ENCODE results near the gene ANO3. TPM values are rescaled to one million over a fixed set of nuclear protein-coding genes. Genes with fewer than 3 reads are reported as not detected.

Gene ANO3
- total RNA-seq, 1 donor from 2014 or later = 0.29 TPM

GRCh38 chr11:26557666-26558065 lies 225.7 kb downstream of the ANO3 start:
- H3K27me3 Mint-ChIP-seq = no peaks in the 10 kb centered on the region
- H3K4me1 Mint-ChIP-seq (ENCODE audit: unreplicated experiment) = peaks cover 4% of the 10 kb centered on the region
- no peak for DNase-seq (ENCODE audit: extremely low spot score, unreplicated experiment)
- no peak for TF ChIP-seq CTCF (conservative IDR thresholded peaks at IDR 0.05)
- peak overlapping the region; percentile 27 for H3K27ac Mint-ChIP-seq
- no peaks in the 10 kb centered on the region for H3K36me3 Mint-ChIP-seq
- no peak overlapping the region for H3K4me3 Mint-ChIP-seq
- H3K9me3 Mint-ChIP-seq = no peaks in the 10 kb centered on the region

- Mint-ChIP-seq H3K4me1 (ENCODE audit: unreplicated experiment) (peaks cover 4% of the 10 kb centered on the region), H3K27me3 (no peaks in the 10 kb centered on the region), H3K36me3 (no peaks in the 10 kb centered on the region), H3K27ac (no peak overlapping the region), H3K4me3 (no peak overlapping the region), H3K9me3 (no peaks in the 10 kb centered on the region)
- TF ChIP-seq CTCF (conservative IDR thresholded peaks at IDR 0.05) = no peak
- DNase-seq (ENCODE audit: extremely low spot score, unreplicated experiment) = no peak
Measured at GRCh38 chr11:26558190-26558589, 226.3 kb downstream of the ANO3 start.

DNA sequence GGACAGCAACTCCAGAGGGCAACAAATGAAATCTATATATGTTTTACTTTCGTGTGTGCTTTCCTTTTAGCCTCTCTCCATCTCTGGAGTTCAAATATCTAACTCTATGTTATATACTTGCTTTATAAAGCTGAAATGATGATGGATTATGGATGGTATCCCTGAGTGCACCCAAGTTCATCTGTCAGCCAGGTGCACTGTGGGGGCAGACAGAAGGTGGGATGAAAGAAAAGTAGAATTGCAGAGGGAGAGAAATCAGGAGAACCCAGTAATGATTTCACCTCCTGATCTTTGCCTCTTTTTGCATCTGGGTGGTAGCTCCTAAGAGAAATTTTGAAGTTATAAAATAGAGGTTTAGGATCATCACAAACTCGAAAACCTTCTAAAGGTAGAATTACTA lies 237.7 kb downstream of the ANO3 start:
- Mint-ChIP-seq H3K36me3 (no peaks in the 10 kb centered on the region), H3K4me1 (ENCODE audit: unreplicated experiment) (peaks cover 18% of the 10 kb centered on the region)
- DNase-seq (ENCODE audit: extremely low spot score, unreplicated experiment) = no peak

GRCh38 chr11:26571861-26572654 lies 240.1 kb downstream of the ANO3 start, which contains the start of gene MUC15:
Gene MUC15 (minus strand): TSS chr11:26572263. CDS start chr11:26567094, 5,169 bp downstream.
- H3K27me3 Mint-ChIP-seq = no peaks in the 10 kb centered on the region
- no peaks in the 10 kb centered on the region for H3K36me3 Mint-ChIP-seq
- no peak for DNase-seq (ENCODE audit: extremely low spot score, unreplicated experiment)
- no peak for TF ChIP-seq CTCF (conservative IDR thresholded peaks at IDR 0.05)
- H3K4me3 Mint-ChIP-seq = peak within 1 kb of the TSS; percentile 77
- H3K9me3 Mint-ChIP-seq = no peaks in the 10 kb centered on the region
- peaks cover 18% of the 10 kb centered on the region for H3K4me1 Mint-ChIP-seq (ENCODE audit: unreplicated experiment)
- H3K27ac Mint-ChIP-seq = peak within 1 kb of the TSS; percentile 98

More for the DNA sequence above, 237.7 kb downstream of the ANO3 start:
- Mint-ChIP-seq H3K27ac (peak overlapping the region; percentile 30), H3K27me3 (no peaks in the 10 kb centered on the region), H3K4me3 (peak overlapping the region; percentile 44), H3K9me3 (no peaks in the 10 kb centered on the region)
- TF ChIP-seq CTCF (conservative IDR thresholded peaks at IDR 0.05) = no peak

DNA sequence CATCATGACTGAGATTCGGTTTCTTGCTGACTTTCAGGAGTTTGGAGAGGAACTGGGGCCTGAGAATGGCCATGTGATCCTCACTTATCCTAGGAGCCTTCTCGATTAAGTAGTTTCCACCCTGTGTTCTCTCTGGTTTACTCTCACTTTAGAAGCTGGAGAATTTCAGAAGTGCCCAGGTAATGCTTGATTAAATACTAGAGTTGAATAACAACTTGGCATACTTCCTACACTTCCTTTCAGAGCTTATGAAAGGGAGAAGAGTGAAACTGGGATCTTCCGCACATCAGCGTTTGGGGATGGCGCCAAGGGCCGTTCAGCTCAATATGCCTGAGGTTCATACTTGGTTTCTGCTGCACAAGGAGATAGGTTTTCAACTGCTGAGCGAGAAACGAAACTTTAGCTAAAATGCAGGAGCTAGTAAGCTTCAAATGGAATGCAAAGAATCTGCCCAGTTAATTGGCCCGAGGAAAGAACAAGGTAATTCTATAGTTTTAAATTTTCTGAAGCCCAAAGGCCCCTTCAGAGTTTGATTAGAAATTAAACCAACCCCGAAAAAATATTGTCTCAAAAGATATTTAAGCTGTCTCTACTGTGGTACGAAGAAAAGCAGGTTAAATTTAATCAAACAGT lies 241.0 kb downstream of the ANO3 start:
- no peak for TF ChIP-seq CTCF (conservative IDR thresholded peaks at IDR 0.05)
- Mint-ChIP-seq H3K27me3 (no peaks in the 10 kb centered on the region), H3K9me3 (no peaks in the 10 kb centered on the region), H3K4me1 (ENCODE audit: unreplicated experiment) (peaks cover 18% of the 10 kb centered on the region), H3K27ac (peak overlapping the region; percentile 98), H3K36me3 (no peaks in the 10 kb centered on the region), H3K4me3 (peak overlapping the region; percentile 77)
- no peak for DNase-seq (ENCODE audit: extremely low spot score, unreplicated experiment)

All from type B pancreatic cell (in vitro differentiated cells).